Cerebellar cortex (tissue), 1 donor: ENCODE data around the gene SERPINA9.
"Not testable (repeated sequence)": the region's sequence is repeated elsewhere in the genome, so short reads cannot be mapped to it uniquely, and the experiment has no call there.

Experiments
- DNase-seq: peaks from one replicate; pipeline ENCODE4 v3.0.0-alpha.2; 2015; ENCODE audit warnings: low spot score

SERPINA9 gene

GRCh38 chr14:94476023-94476422, at the start of gene SERPINA9:
SERPINA9 (minus strand) TSS chr14:94476197; CDS start chr14:94469840, 6,357 bp downstream.
- no peak for DNase-seq

DNA sequence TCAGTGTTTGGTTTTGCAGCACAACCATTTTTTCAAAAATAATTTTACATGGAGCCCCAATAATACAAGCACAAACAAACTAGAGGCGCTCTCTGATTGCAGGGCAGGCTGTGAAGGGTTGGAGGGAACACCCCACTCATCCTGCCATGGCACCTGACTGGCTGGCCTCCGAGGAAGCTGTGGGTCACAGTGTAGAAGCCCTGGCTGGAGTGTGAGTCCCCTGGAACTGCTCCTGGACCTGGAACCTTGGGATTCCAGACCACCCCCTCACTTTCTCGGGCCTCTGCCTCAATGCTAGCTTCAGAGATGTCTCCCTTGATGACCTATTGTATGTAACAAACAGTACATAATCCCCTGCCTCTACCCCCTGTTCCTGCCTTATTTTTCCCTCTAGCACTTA, 48.1 kb upstream of the SERPINA9 start:
- no peak for DNase-seq

DNA sequence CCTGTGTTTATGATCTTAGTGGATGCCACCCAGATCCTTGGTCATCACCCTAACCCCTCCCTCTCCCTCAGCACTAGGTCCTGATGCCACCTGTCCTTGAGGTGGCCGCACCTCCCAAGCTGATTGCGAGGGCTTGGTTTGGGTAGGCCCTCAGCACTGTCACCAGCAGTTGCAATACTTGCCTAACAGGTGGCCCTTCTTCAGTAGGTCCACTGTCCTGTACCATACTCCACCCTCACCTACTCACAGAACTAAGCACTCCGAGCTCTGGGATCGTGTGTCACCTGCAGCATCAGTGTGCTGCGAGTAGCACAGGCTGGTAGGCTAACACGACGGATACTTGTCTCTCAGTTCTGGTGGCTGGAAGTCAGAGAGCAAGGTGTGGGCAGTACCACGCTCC, 47.3 kb upstream of the SERPINA9 start:
- no peak for DNase-seq

DNA sequence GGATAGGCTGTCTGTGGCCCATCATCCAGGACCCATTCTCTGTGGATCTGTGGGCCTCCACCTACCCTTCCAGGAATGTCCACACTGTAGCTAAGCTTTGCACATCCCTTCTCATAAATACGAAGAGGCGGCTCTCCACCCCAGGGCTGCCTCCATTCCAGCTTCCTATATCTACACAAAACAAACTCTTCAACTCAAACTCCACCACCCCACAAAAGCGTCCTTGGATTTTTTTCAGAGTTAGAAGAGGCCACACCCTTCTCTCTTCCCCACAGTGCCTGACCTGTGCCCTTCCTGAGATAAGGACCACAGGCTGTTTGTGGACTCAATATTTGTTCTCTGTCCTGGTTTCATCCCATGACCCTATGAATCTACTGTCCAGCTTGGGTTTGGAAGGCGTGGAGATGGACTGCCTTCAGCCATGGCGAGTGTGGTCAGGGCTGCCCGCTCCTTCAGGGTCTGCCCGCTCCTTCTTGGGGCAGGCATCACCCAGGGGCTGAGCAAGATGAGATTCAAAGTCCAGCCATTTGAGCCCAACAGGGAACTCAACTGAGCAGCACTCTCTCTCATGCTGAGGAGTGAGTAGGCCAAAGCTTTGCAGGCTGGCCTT, 46.2 kb upstream of the SERPINA9 start:
- DNase-seq = no peak

- no peak for DNase-seq
These were observed 45.5 kb upstream of the SERPINA9 start for GRCh38 chr14:94521375-94522114.

- no peak for DNase-seq
These were observed 41.8 kb upstream of the SERPINA9 start for GRCh38 chr14:94517641-94518257.

GRCh38 chr14:94517248-94517640, 41.2 kb upstream of the SERPINA9 start:
- DNase-seq = no peak

DNA sequence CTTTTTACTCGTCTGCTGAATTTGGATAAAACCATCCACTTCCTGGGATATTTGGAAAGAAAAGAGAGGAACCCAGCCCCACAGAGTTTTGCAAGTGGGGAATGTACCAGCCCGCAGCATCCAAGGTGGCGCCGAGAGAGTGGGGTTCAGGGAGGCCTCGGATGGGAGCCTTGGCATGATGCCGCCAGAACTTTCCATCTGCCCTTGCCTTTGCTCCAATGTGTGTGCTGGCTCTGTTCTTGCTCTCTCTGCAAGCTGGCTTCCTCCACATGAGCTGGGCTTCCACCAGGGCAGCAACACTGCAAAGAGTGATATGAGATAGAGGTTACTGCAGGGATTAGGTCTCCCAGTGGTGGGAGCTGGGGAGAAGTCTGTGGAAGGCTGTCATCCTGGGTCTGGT, 39.9 kb upstream of the SERPINA9 start:
- no peak for DNase-seq

- DNase-seq = no peak
These were observed 39.4 kb upstream of the SERPINA9 start for GRCh38 chr14:94515426-94515825.

- no peak for DNase-seq
These were observed 38.4 kb upstream of the SERPINA9 start for GRCh38 chr14:94514351-94514750.

GRCh38 chr14:94510481-94510880, 34.5 kb upstream of the SERPINA9 start:
- not testable (repeated sequence) for DNase-seq

DNA sequence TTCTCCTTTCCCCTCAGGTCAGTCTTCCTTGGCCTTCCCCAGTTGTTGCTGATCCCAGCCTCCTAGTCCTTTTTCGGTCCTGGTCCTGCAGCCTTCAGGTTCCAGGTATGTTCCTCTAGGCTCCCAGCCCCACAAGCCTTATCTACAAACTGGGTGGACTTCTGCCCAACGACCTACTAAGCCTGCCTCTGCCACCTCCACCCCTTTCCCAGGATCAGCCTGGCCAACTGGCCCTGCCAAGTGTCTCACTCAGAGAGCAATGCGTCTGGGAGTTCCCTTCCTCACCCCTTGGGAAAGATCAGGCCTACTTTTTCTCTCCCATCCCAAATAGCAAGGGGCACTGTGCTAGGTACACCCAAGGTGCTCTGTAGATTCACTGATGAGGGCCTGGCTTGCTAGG, 33.4 kb upstream of the SERPINA9 start, which contains the start of gene SERPINA12:
SERPINA12 (minus strand) TSS at position 114 of the 400 bp plus-strand sequence. CDS start 11,072 bp downstream, outside the sequence.
- DNase-seq = no peak

DNA sequence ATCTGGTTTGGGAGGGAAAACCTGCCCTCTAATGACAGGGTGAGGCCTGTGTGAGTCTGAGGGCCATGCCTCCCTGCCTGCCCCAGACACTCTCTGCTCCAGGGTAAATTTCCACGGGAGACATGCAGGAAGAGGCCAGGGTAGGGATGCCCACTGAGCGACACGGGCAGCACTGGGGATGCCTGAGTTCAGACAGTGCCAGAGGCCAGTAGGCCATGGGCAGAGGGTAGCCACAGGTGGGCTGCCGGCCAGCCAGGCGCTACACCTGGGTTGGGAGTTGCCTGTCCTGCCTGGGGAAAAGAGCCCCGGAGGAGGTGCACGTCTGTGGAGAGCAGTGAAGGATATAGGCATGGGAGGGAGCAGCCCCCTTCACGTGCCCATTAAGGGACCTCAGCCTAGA, 29.6 kb upstream of the SERPINA9 start:
- no peak for DNase-seq

DNA sequence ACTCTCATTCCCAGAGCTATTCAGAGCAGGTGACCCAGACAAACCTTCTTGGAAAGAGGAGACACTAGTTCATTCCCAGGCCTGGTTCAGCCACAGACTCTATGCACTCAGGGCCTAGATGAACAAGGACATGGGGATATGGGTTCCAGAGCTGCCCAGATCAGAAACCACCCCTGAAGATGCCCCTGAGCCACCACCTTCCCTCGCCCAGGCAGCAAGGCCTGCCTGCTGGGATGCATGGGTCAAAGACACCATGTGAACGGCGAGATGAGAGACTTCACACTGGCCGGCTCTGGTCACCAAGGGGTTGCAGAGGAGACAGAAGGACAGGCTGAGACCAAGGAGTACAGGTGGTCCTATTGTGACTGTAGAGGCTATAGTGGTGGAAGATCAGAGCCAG, 29.2 kb upstream of the SERPINA9 start:
- no peak for DNase-seq

DNA sequence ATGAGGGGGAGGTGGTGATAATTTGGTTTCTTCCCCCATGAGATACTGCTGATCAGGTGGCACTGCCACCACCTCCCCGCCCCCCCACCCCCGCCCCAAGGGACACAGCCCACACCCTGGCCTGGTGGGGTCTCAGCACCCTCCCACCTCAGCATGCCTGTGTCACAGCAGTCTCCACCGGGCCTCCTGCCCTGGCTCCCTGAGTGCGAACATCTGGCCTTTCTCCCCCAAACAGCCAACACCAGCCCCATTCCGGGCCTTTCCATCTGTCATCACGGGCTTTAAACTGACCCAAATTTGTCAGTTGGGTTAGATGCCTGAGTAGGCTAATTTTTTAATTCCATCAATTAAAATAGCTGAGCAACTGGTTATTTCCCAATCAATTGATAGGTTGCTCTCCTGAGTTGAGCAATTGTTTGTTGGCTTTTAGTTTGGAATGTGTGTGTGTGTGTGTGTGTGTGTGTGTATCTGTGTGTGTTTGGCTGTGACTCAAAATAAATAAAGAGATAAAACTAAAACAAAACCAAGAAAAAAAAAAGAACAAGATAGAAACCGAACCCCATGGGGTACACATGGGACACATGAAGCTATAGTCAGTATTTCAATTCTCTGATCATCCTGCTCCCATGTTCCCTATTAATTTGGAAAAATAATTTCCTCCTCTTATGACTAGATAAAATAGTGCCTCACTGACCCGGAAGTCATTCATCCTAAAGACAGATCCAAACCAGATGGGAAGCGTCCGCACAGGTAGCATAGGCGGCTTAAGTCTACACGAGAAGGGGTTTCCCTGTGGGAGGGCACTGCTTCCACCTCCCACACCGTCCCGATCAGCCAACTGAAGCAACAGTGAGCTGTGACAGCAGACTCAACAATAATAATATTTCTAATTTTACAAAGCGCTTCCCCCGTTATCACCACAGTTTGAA, 25.9 kb upstream of the SERPINA9 start:
- no peak for DNase-seq

- no peak for DNase-seq
These were observed 24.3 kb upstream of the SERPINA9 start for GRCh38 chr14:94500264-94500663.

- DNase-seq = no peak
These were observed 23.7 kb upstream of the SERPINA9 start for GRCh38 chr14:94499673-94500072.

DNA sequence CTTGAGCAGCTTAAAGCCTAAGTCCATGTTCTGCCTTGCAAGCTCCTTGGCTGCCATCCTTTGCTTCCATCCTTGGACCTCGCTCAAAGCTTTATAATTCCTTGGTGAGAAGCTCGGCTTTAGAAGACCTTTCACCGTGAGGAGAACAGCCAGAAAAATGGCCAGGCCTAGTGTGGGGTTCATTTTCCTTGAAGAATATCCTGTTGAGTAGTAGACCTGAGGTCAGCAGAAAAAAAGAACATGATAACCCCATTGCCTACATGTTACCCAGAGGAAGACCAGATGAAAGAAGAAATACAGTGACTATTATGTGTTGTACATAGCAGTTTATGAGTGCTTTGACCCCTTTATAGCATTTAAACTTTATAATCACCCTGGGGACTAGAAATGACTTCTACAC, 22.2 kb upstream of the SERPINA9 start:
- no peak for DNase-seq

GRCh38 chr14:94494085-94494484, 18.1 kb upstream of the SERPINA9 start:
- no peak for DNase-seq

DNA sequence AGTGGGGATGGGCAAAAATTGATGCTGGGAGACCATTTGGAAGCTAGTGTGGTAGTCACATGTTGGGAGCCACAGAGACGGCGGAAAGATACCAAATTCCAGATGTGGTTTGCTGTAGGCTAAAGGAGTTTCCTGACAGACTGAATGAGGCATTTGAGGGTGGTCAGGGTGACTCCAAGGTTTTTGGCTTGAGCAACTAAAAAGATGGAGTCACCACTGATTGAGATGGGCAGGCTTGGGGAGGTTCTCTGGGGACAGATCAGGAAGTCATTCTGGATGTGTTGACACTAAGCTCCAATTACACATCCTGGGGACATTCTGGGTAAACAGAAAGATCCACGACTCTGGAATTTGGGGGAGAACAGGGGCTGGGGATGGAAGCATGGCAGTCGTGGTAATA, 15.5 kb upstream of the SERPINA9 start:
- no peak for DNase-seq

DNA sequence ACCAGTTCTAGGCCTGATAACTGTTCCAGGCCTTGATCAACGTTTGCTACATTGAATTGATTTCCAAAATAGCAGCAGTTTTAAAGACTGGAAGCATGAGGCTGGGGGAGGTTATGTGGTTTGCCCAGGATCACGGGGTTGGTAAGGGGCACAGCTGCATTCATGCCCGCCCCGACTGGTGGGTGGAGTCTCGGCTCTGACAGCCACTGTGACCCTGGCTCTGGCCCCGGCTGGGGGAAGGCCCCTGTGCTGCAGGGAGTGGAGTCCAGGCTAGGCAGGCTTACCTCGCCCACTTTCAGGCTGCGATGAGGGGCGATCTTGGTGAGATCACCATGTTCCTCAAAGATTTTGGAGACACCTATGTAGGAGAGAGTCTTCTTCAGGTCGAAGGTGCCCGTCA, 13.3 kb upstream of the SERPINA9 start:
- no peak for DNase-seq

DNA sequence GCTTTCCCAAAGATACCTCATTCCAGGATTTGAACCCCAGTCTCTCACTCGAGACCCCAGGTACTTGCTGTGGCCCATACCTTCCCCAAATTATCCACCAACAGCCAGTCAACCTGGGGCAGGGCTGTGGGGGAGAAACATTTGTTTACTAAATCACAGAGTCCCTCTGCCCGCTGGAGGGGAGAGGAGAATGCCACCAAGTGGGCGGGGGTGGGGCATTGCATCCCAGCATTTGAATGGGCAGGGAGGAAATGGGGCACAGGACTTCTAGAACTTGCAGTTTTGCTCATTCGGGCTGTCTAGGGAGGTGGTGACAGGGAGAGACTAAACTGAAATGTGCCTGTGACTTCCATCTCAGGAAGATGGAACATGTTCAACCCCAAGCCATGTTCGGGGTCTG, 10.9 kb upstream of the SERPINA9 start:
- DNase-seq = no peak
